ENCODE measurements around the gene CNDP1.

The CNDP1 gene

GRCh38 chr18:74595431-74595830 lies 61.1 kb downstream of the CNDP1 start:
- no peak for DNase-seq

GRCh38 chr18:74597034-74597661 lies 62.8 kb downstream of the CNDP1 start:
- peak; percentile 69 to 86 for DNase-seq

GRCh38 chr18:74597662-74598349 lies 63.5 kb downstream of the CNDP1 start, which contains the start of gene ZNF407:
TSS of gene ZNF407 (plus strand) at chr18:74597870. CDS start at chr18:74631020, 33,150 bp downstream.
- DNase-seq = peak; percentile 87 to 91

DNA sequence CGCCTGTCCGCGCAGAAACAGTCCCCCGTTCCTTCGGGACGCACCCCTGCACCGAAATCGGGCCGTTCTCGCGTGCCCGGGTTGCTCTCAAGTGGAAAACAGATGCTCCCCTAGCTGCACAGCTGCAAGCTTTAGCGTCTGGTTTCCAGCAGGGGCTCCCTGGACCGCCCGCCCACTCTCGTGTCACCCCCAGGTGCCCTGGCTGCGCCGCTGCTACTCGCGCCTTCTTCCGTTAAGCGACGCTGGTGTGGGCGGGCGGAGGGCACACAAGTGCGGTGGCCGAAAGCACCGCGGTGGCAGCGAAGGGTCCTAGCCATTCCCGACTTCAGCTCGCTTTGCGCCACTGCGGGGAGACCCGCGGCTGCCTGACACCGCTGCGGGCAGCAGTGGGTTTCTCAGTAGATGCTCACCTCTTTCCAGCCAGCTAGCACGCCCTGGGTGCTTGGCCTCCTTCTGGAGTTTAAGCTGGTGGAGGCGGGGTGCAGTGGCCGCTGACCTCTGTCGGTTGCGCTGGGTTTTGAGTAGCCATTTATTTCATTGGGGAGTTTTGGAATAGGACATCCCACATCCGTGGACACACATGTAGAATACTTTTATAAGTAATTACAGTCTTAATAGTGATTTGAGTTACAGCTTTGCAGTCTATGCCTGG lies 64.2 kb downstream of the CNDP1 start:
- DNase-seq = peak; percentile 41 to 46

GRCh38 chr18:74604361-74604760 lies 70.1 kb downstream of the CNDP1 start:
- DNase-seq = no peak

- no peak for DNase-seq
These were observed 70.5 kb downstream of the CNDP1 start for GRCh38 chr18:74604774-74605173.

GRCh38 chr18:74608681-74609080 lies 74.4 kb downstream of the CNDP1 start:
- no peak for DNase-seq

- no peak for DNase-seq
These were observed 75.2 kb downstream of the CNDP1 start for GRCh38 chr18:74609535-74609934.

DNA sequence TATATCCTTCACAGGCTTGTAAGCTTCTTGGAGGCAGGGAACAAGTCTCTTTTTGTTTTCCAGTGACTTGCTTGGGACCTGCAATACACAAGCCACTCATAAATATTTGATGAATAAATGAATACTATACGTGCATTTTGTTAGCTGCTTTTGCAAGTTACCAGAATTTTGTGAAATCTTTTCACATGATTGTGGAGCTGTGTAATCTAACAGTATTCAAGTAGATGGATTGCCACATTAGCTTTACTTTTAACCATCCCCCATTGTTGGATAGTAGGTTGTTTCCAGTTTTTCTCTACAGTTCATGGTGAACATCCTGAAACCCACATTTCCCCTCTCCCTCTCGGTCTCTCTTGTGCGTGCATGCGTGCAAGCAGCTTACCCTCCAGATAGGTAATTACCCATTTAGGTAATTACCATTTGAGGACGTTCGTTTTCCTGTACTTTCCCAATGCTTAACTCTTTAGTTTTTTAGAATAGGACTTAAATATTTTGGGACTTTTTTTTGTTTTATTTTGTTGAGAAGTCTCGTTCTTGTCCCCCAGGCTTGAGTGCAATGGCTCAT lies 75.8 kb downstream of the CNDP1 start:
- DNase-seq = no peak

DNA sequence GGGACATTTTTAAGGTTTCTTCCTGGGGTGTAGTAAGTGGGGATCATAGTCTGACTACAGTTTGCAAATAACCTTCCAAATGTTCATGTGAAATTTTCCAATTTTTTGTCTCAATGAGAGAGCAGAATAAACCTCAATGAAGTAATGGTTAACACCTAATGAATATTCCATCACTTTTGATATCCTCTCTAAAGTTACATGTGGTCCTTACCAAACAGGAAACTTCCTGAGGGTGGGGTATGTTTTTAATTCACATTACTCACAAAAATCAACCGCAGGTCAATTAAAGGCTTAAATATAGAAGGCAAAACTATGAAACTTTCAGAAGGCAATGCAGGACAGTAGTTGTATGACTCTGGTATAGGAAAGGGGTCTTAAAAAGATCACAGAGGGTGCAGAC lies 76.6 kb downstream of the CNDP1 start:
- DNase-seq = no peak

- DNase-seq = no peak
These were observed 77.5 kb downstream of the CNDP1 start for GRCh38 chr18:74611765-74612164.

GRCh38 chr18:74613381-74613780 lies 79.1 kb downstream of the CNDP1 start:
- no peak for DNase-seq

GRCh38 chr18:74616494-74616893 lies 82.2 kb downstream of the CNDP1 start:
- DNase-seq = no peak

GRCh38 chr18:74617486-74617885 lies 83.2 kb downstream of the CNDP1 start:
- DNase-seq = no peak

- no peak for DNase-seq
These were observed 87.8 kb downstream of the CNDP1 start for GRCh38 chr18:74622072-74622471.

GRCh38 chr18:74623047-74623816 lies 88.9 kb downstream of the CNDP1 start:
- DNase-seq = no peak

- DNase-seq = no peak
These were observed 90.2 kb downstream of the CNDP1 start for GRCh38 chr18:74624466-74624865.

GRCh38 chr18:74625157-74625556 lies 90.9 kb downstream of the CNDP1 start:
- no peak for DNase-seq

DNA sequence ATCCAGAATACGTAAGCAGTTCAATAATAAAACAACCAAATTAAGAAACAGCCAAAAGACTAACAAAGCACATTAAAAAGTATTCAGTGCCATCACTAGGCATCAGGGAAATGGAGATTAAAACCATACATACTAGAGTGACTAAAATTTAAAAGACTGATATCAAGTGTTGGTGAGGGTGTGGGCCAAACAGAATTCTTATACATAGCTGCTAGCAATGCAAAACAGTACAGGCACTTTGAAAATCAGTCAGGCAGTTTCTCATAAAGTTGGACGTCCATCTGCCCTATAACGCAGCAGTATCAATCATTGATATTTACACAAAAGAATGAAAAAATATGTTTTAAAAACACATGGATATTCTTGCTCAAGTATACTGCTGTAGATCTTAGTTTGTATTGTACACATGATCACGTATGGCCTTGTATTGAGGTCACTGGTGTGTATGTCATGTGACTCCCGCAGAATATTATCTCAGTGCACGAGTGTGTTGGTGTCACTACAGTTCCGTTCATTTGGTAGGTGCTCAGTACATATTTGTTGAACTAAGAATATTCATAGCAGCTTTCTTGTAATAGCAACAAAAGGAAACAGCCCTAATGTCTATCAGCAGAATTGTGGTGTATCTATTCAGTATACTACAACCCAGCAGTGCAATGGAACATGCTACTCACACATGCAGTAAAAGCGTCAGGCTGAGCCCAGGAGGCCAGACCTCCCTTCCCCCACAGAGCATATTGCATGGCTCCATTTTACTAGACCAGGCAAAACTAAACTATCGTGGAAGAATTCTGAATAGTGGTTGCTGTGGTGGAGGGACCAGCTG lies 92.0 kb downstream of the CNDP1 start:
- no peak for DNase-seq

DNA sequence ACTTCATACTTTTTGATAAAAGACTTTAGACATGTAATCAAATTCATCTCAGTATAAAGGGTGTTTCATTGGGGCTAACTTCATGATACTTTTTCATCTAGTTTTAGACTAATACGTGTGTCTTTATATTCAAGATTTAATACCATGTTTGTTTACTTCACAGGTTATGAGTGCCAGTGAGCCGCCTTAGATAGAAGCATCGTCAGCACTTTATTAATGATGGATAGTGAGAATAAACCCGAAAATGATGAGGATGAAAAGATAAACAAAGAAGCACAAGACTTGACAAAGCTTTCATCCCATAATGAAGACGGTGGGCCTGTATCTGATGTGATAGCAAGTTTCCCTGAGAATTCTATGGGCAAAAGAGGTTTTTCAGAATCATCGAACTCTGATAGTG lies 96.5 kb downstream of the CNDP1 start:
- DNase-seq = no peak

DNA sequence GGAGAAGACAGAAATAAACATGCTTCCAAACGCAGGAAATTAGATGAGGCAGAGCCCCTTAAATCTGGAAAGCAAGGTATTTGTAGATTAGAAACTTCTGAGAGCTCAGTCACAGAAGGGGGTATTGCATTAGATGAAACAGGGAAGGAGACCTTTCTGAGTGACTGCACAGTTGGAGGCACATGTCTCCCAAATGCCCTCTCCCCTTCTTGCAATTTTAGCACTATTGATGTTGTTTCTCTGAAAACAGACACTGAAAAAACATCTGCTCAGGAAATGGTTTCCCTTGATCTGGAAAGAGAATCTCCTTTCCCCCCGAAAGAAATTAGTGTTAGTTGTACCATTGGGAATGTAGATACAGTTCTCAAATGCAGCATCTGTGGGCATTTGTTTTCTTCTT lies 96.9 kb downstream of the CNDP1 start:
- DNase-seq = no peak

Measured in NCI-H1930 (cell line).